ENCODE data around the gene KIAA1671.
A peak's percentile ranks its signal among the peaks of the same experiment; 100 is the strongest.

The KIAA1671 gene

DNA sequence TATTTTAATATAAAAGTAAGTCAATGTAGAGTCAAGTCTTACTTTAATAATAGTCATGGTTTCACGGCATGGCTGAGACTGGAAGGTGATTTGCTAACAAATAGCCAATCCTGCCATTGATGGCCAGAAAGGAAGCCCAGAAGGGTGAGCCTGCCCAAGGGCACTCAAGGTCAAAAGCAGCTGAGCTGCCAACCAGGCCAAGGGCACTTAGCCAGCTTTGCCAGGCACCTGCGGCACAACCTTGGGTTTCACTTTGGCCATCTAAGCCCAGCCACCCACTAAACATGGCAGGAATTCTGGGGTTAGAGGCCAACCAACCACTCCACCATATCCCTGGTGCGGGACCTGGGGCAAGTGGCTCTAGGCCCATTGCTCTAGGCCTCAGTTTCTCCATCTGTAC, 10.2 kb upstream of the KIAA1671 start:
- no peaks in the 10 kb centered on the region for H3K36me3 Mint-ChIP-seq (ENCODE audit: insufficient read depth)
- ATAC-seq (replicated peaks), result no peak

DNA sequence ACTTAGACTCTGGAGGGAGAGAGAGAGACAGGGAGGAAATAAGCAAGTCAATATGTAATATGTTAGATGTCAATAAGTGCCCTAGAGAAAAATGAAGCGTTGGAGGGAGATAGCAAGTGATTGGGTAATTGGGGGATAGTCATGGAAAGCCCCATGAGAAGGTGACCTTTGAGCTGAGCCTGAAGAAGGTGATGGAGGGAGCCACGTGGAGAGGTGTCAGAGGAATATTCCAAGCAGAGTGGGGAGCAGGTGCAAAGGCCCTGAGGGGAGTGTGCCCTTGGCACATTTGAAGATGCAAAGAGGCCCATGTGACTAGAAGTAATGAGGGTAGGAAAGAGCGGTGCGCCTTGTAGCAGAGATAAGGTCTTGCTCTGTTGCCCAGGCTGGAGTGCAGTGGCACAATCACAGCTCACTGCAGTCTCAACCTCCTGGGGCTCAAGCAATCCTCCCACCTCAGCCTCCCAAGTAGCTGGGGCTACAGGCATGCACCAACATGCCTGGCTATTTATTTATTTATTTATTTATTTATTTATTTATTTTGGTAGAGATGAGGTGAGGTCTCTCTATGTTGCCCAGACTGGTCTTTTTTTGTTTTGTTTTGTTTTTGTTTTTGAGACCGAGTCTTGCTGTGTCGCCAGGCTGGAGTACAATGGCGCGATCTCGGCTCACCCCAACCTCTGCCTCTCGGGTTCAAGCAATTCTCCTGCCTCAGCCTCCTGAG, 8.1 kb upstream of the KIAA1671 start:
- ATAC-seq (replicated peaks) (no peak), DNase-seq (no peak)
- Mint-ChIP-seq H3K9me3 (no peaks in the 10 kb centered on the region), H3K4me3 (no peak overlapping the region), H3K36me3 (ENCODE audit: insufficient read depth) (no peaks in the 10 kb centered on the region), H3K4me1 (ENCODE audit: low read depth in 2 of 2) (no peaks in the 10 kb centered on the region), H3K27me3 (peaks cover 45 to 56% of the 10 kb centered on the region in 2 donors), H3K27ac (no peak overlapping the region)

More for the DNA sequence above, 10.2 kb upstream of the KIAA1671 start:
- DNase-seq, result no peak
- H3K9me3 Mint-ChIP-seq, result no peaks in the 10 kb centered on the region
- H3K4me1 Mint-ChIP-seq (ENCODE audit: low read depth in 2 of 2), result no peaks in the 10 kb centered on the region
- no peak overlapping the region for H3K27ac Mint-ChIP-seq
- no peak overlapping the region for H3K4me3 Mint-ChIP-seq
- H3K27me3 Mint-ChIP-seq, result peaks cover 28 to 35% of the 10 kb centered on the region in 2 donors

DNA sequence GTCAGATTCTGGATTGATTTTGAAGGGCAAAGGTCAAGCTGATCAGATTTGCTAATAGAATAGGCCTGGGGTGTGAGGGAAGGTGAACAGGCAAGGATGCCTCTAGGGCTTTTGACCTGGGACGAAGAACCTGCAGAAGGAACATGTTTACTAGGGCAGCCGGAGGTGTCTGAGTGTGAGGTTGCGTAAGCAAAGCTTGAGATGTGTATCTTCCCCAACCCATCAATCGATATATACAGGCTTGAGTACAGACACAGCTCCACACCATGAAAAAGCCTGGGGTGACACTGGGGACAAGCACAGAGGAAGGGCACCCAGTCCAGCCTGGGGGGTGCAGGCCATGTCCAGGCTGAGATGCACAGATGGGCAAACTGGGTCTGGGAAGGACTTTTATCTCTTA, 7.1 kb upstream of the KIAA1671 start:
- no peaks in the 10 kb centered on the region for H3K9me3 Mint-ChIP-seq
- H3K27ac Mint-ChIP-seq, result no peak overlapping the region
- peaks cover 6 to 9% of the 10 kb centered on the region in 2 donors for H3K4me1 Mint-ChIP-seq (ENCODE audit: low read depth in 2 of 2)
- H3K27me3 Mint-ChIP-seq, result peaks cover 56 to 66% of the 10 kb centered on the region in 2 donors
- no peak for ATAC-seq (replicated peaks)
- no peak overlapping the region for H3K4me3 Mint-ChIP-seq
- DNase-seq, result no peak
- H3K36me3 Mint-ChIP-seq (ENCODE audit: insufficient read depth), result no peaks in the 10 kb centered on the region

DNA sequence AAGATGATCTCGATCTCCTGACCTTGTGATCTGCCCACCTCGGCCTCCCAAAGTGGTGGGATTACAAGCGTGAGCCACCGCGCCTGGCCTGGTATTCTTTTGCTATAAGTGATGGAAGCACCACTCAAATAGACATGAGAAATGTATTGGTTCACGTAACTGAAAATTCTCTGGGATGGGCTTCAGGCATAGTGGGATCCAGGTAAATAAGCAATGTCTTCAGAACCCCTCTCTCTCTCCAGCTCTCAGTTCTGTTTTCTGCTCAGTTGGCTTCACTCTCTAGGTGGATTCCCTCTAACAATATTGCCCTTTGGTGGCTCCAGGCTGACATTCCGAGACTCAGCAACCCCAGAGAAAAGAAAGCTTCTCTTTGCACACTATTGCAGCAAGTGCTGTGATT, 5.1 kb upstream of the KIAA1671 start:
- no peak for DNase-seq
- Mint-ChIP-seq H3K27me3 (peaks cover 67 to 81% of the 10 kb centered on the region in 2 donors), H3K4me1 (ENCODE audit: low read depth in 2 of 2) (peaks cover 16 to 20% of the 10 kb centered on the region in 2 donors), H3K9me3 (no peaks in the 10 kb centered on the region), H3K4me3 (no peak overlapping the region), H3K36me3 (ENCODE audit: insufficient read depth) (no peaks in the 10 kb centered on the region), H3K27ac (no peak overlapping the region)
- no peak for ATAC-seq (replicated peaks)

DNA sequence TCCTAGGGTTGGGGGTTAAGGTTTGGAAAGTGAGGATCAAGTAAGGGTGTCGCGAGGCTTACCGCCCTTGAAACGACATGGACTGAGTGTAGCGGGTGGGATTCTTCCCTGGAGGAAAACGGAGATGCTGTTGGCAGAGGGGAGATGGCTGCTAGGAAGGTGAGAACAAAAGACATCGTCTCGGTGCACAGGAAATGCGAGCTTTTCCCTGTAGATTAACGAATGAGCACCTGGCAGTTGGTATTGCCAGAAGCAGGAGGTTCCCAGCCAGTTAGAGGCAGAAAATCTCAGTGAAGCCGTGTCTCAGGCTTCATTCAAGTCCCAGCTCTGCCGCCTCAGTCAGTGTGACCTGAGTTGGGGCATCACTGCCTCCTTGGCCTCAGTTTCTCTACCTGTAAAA, 4.6 kb upstream of the KIAA1671 start:
- Mint-ChIP-seq H3K36me3 (ENCODE audit: insufficient read depth) (no peaks in the 10 kb centered on the region), H3K4me3 (no peak overlapping the region), H3K4me1 (ENCODE audit: low read depth in 2 of 2) (peaks cover 18 to 20% of the 10 kb centered on the region in 2 donors), H3K27ac (no peak overlapping the region), H3K27me3 (peaks cover 63 to 84% of the 10 kb centered on the region in 2 donors), H3K9me3 (no peaks in the 10 kb centered on the region)
- DNase-seq (no peak), ATAC-seq (replicated peaks) (no peak)

DNA sequence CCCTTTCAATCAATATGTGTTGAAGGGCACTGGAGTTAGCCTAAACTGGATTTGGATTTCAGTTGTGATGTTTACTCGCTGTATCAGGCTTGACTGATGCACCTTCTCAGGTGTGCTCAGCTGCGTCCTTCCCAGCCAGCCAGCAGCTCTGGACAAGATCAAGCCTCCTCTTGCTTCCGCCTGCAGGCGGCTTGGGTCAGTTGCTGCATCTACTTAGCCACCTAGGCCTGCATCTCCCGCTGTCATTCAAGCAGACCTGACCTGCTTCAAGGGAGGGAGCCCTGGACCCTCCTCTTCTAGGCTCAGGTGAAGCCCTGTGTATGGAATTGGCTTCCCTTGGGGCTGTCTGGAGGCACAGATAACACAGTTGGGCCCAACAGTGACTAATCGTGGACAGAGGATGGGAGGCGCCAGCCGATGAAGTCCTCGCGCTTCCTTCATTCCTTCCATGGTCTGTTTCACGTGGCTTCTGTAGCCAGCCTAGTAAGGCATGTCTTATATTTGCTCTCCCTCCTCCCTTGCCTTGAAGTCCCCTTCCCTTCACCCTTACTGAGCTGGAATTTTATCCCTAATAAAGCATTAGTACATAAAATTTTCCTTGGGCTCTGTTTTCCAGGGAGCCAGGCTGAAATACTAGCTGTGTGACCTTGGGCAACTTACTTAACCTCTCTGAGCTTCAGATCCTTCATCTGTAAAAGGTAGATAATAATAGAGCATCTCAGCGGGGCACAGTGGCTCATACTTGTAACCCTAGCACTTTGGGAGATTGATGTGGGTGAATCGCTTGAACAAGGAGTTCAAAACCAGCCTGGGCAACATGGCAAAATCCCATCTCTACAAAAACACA, 3.9 kb upstream of the KIAA1671 start:
- Mint-ChIP-seq H3K4me1 (ENCODE audit: low read depth in 2 of 2) (peaks cover 22 to 24% of the 10 kb centered on the region in 2 donors), H3K9me3 (no peaks in the 10 kb centered on the region), H3K4me3 (no peak overlapping the region), H3K36me3 (ENCODE audit: insufficient read depth) (no peaks in the 10 kb centered on the region), H3K27ac (no peak overlapping the region), H3K27me3 (peaks cover 66 to 91% of the 10 kb centered on the region in 2 donors)
- DNase-seq, result no peak
- ATAC-seq (replicated peaks), result no peak

DNA sequence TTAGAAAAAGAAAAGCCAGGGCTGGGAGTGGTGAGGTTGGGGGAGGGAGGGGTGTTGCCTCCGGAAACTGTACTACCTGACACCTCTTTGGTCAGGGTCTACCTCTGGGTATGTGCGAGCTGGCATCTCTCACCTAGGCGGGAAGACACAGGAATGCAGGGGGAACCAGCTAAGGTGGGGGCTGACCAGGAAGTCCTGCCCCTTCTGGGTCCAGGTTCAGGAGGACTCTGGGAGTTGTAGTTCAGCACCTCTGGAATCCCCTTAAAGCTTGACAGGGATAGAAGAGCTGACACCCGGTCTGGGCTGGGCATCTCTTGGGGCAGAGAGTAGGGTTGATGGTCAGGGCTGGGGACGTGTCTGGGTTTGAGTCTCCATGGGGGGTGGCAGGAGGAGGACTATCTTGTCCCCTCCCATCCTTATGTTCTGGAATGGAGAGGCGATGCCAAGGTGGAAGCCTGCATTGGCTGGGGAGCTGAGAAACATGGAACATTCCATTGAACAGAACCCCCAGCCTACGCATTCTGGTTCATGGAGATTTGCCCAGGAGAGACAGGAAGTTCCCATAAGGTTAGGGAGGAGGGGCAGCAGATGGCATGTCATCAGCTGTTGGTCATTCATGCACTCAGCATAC, 2.1 kb upstream of the KIAA1671 start:
- peak overlapping the region in 1 of 2 donors; percentile 7 for H3K4me3 Mint-ChIP-seq

DNA sequence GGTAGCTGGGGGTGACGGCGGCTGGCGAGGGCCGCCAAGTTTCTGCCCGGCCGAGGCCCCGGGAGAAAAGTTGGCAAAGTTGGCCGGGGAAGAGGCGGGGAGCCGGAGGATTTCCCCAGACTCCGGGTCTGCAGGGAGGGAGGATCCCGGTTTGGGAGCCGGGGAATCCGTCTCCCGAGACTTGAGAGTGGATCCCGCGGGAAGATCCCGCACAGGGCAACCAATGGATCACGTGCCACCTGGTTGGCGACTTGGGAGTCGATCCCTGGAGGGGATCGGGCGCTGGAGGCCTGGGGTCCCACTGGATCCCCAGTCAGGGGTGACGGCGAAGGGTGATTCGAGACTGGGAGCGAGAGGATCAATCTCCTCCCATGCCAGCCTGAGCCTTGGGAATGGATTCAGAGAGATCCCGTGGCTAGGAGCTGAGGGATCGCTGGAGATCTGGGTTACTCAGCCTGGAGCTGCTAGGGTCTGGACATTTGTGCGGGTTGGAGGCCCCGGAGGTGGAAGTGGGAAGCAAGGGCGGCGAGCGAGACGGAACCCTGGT, 394 bp downstream of the KIAA1671 start:
- H3K36me3 Mint-ChIP-seq (ENCODE audit: insufficient read depth), result peaks cover 5% of the 10 kb centered on the region
- peak overlapping the region; percentile 41 to 58 for H3K4me3 Mint-ChIP-seq
- DNase-seq (peak in 1 of 3 experiments; percentile 5), ATAC-seq (replicated peaks) (no peak)
- peak overlapping the region in 1 of 2 donors; percentile 44 for H3K27ac Mint-ChIP-seq
- H3K9me3 Mint-ChIP-seq, result no peaks in the 10 kb centered on the region
- peaks cover 26 to 30% of the 10 kb centered on the region in 2 donors for H3K4me1 Mint-ChIP-seq (ENCODE audit: low read depth in 2 of 2)
- H3K27me3 Mint-ChIP-seq, result peaks cover 47 to 77% of the 10 kb centered on the region in 2 donors

More for the DNA sequence above, 2.1 kb upstream of the KIAA1671 start:
- DNase-seq (no peak), ATAC-seq (replicated peaks) (no peak)
- peaks cover 26 to 30% of the 10 kb centered on the region in 2 donors for H3K4me1 Mint-ChIP-seq (ENCODE audit: low read depth in 2 of 2)
- no peak overlapping the region for H3K27ac Mint-ChIP-seq
- H3K9me3 Mint-ChIP-seq, result no peaks in the 10 kb centered on the region
- H3K36me3 Mint-ChIP-seq (ENCODE audit: insufficient read depth), result peaks cover 2% of the 10 kb centered on the region
- H3K27me3 Mint-ChIP-seq, result peaks cover 62 to 89% of the 10 kb centered on the region in 2 donors

DNA sequence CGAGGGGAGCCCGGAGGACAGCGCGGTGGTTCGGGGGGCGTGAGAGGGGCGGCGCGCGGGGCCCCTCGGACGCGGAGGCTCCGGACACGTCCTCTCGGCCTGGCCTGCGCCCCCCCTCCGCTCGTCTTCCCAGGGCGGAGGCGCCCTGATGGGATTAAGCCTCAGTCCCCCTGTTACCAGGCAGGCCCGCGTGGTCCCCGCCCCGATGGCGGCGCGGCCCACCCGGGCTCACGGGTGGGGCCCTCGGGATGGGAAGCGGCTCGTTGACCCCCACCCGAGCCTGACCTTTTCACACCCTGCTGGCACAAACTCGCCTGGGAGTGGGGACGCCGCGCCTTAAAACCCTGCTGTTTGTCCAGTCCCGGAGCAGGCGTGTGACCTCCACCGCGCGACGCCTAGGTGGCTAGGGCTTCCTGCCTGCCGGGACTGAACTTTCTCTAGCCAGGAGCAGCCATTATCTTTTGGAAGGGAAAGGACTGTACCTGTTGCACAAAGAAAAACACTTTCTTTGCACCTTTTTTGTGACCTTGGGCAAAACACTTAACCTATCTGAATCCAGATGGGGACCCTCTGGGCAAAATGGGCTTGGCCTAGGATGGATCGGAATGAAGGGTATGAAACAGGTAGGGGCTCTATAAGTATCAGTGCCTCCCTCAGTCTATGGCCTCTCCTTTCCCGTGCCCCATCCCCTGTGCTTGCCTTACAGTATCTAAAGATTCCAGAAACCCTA, 1.0 kb downstream of the KIAA1671 start:
- Mint-ChIP-seq H3K27ac (peak overlapping the region; percentile 16 to 44), H3K27me3 (peaks cover 41 to 70% of the 10 kb centered on the region in 2 donors), H3K4me3 (peak overlapping the region; percentile 41 to 62), H3K9me3 (no peaks in the 10 kb centered on the region), H3K4me1 (ENCODE audit: low read depth in 2 of 2) (peaks cover 26 to 30% of the 10 kb centered on the region in 2 donors), H3K36me3 (ENCODE audit: insufficient read depth) (peaks cover 5% of the 10 kb centered on the region)
- ATAC-seq (replicated peaks) (no peak), DNase-seq (no peak)

DNA sequence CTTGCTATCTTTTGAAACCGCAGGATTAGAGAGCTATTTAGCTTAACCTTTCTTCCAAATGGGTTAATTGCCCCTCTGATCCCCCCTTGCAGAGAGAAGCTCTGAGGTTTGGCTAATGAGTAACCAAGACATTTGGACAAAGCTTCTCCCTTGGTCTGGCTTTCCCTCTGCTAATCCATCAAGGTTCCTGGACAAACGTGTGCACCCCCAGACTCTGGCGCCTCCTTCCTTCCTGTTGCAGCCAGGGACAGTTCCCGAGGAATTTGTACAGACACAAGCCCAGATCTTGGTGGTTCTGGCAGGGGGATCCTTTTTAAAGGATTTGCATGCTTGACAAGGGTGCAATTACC, 1.6 kb downstream of the KIAA1671 start:
- peaks cover 37 to 65% of the 10 kb centered on the region in 2 donors for H3K27me3 Mint-ChIP-seq
- H3K4me3 Mint-ChIP-seq, result peak overlapping the region; percentile 41 to 62
- peaks cover 5% of the 10 kb centered on the region for H3K36me3 Mint-ChIP-seq (ENCODE audit: insufficient read depth)
- DNase-seq (no peak), ATAC-seq (replicated peaks) (no peak)
- no peaks in the 10 kb centered on the region for H3K9me3 Mint-ChIP-seq
- H3K4me1 Mint-ChIP-seq (ENCODE audit: low read depth in 2 of 2), result peaks cover 26 to 30% of the 10 kb centered on the region in 2 donors
- H3K27ac Mint-ChIP-seq, result peak overlapping the region in 1 of 2 donors; percentile 16

DNA sequence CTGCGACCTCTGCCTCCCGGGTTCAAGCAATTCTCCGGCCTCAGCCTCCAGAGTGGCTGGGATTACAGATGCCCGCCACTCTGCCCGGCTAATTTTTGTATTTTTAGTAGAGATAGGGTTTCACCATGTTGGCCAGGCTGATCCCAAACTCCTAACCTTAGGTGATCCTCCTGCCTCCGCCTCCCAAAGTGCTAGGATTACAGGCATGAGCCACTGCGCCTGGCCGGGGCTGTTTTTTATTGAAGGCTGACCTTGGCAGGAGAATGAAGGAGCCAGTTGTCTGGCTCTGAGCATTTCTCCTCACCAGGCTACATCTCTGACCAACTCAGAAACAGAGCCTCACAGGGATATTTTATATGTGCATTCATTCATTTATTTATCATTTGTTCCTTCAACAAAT, 2.3 kb downstream of the KIAA1671 start:
- ATAC-seq (replicated peaks) (no peak), DNase-seq (no peak)
- Mint-ChIP-seq H3K9me3 (no peaks in the 10 kb centered on the region), H3K4me3 (no peak overlapping the region), H3K4me1 (ENCODE audit: low read depth in 2 of 2) (peaks cover 22 to 30% of the 10 kb centered on the region in 2 donors), H3K27me3 (peaks cover 31 to 57% of the 10 kb centered on the region in 2 donors), H3K36me3 (ENCODE audit: insufficient read depth) (peaks cover 5% of the 10 kb centered on the region), H3K27ac (no peak overlapping the region)

DNA sequence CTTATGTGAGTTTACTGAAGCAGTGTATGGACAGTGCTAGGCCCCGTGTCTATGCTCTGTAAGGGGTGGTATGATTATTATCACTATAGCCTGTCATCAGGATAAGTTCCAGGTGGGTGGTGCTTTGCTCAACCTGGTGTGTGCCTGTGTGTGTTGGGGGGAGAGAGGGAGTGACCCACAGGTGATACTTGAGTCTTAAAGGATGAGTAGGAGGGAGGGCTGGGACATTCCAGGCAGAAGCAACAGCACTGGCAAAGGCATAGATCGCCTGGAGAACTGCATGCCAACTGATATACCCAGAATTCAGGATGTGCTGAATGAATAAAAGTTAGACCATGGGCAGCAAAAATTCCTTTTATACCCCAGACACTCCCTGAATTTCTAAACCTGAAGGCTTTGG, 4.5 kb downstream of the KIAA1671 start:
- no peak for DNase-seq
- H3K4me3 Mint-ChIP-seq, result no peak overlapping the region
- H3K27ac Mint-ChIP-seq, result no peak overlapping the region
- no peak for ATAC-seq (replicated peaks)
- H3K27me3 Mint-ChIP-seq, result peaks cover 16 to 40% of the 10 kb centered on the region in 2 donors
- H3K36me3 Mint-ChIP-seq (ENCODE audit: insufficient read depth), result peaks cover 5% of the 10 kb centered on the region
- peaks cover 8 to 16% of the 10 kb centered on the region in 2 donors for H3K4me1 Mint-ChIP-seq (ENCODE audit: low read depth in 2 of 2)
- H3K9me3 Mint-ChIP-seq, result no peaks in the 10 kb centered on the region
